CD4-positive, alpha-beta T cell (primary cell): ENCODE results near the gene PDE3A. TPM values are rescaled to one million over a fixed set of nuclear protein-coding genes. Genes with fewer than 3 reads are reported as not detected.
"Not testable (repeated sequence)": the region's sequence is repeated elsewhere in the genome, so short reads cannot be mapped to it uniquely, and the experiment has no call there.

Experiments
- ATAC-seq: fragments of 200-7000 bp; cut with Tn5 transposase; one replicate; pipeline ENCODE4 v1.10.0; 2022; ENCODE audit warnings: mild to moderate bottlenecking; ENCODE audit not compliant: poor library complexity
- CTCF ChIA-PET: fragments of 350-600 bp; sonication (Branson Sonifier 250); formaldehyde crosslinking; loops from one replicate; lab custom pipeline; 2021; ENCODE audit warnings: antibody characterized with exemption, inconsistent platforms; lab: Charles Lee
- POLR2A ChIA-PET: fragments of 350-600 bp; sonication (Branson Sonifier 250); formaldehyde crosslinking; loops from one replicate; lab custom pipeline; 2021; ENCODE audit warnings: antibody characterized with exemption, inconsistent platforms; lab: Charles Lee
- DNase-seq, 14 experiments: peaks; one replicate each; pipeline ENCODE4 v3.0.0-alpha.2; 2013 to 2020; ENCODE audit warnings: mixed read lengths in 2 of 14
- H3K27ac ChIP-seq, 2 donors: one replicate each; pipeline versions ENCODE4 v1.5.1 to v1.7.0; 2013; ENCODE audit warnings: low read length in 2 of 2, low read depth in 1 of 2, mild to moderate bottlenecking in 1 of 2
- H3K27me3 ChIP-seq, 2 experiments: 1 replicate in 1 of 2; 2 replicates in 1 of 2; pipeline versions ENCODE4 v1.6.1 to v1.7.0; 2013; ENCODE audit warnings: low read length in 2 of 2, control low read depth in 1 of 2, mild to moderate bottlenecking in 1 of 2, moderate library complexity in 1 of 2; ENCODE audit not compliant: insufficient read depth in 2 of 2, control insufficient read depth in 1 of 2
- H3K36me3 ChIP-seq: one replicate; pipeline ENCODE4 v1.6.1; 2013; ENCODE audit warnings: low read length, control low read depth; ENCODE audit not compliant: insufficient read depth
- H3K4me1 ChIP-seq: one replicate; pipeline ENCODE4 v1.6.1; 2013; ENCODE audit warnings: low read length, control low read depth; ENCODE audit not compliant: insufficient read depth
- H3K4me3 ChIP-seq: one replicate; pipeline ENCODE4 v1.5.1; 2013; ENCODE audit warnings: mild to moderate bottlenecking, low read length, moderate library complexity
- H3K9me3 ChIP-seq, 2 experiments: 1 replicate in 1 of 2; 2 replicates in 1 of 2; pipeline versions ENCODE4 v1.6.1 to v1.7.0; 2013; ENCODE audit warnings: low read length in 2 of 2, mild to moderate bottlenecking in 2 of 2, control low read depth in 1 of 2, moderate library complexity in 1 of 2; ENCODE audit not compliant: control insufficient read depth in 1 of 2, insufficient read depth in 1 of 2
- H3K27ac Mint-ChIP-seq: one replicate; pipeline ENCODE4 v1.8.0; 2020; ENCODE audit warnings: mixed read lengths
- H3K27me3 Mint-ChIP-seq: one replicate; pipeline ENCODE4 v1.8.0; 2021; ENCODE audit warnings: mixed read lengths
- H3K36me3 Mint-ChIP-seq: one replicate; pipeline ENCODE4 v1.8.0; 2021; ENCODE audit warnings: low read depth, mixed read lengths
- H3K4me1 Mint-ChIP-seq: one replicate; pipeline ENCODE4 v1.8.0; 2021; ENCODE audit warnings: low read depth, mixed read lengths
- H3K4me3 Mint-ChIP-seq: one replicate; pipeline ENCODE4 v1.8.0; 2020; ENCODE audit warnings: mild to moderate bottlenecking, mixed read lengths
- H3K9me3 Mint-ChIP-seq: one replicate; pipeline ENCODE4 v1.8.0; 2020; ENCODE audit warnings: mixed read lengths
- CTCF ChIP-seq: fragments of 200-600 bp; IDR thresholded peaks from one replicate; pipeline ENCODE4 v1.8.0; 2022; ENCODE audit warnings: antibody characterized with exemption, mild to moderate bottlenecking
- intact Hi-C, 2 experiments: fragments of 100-400 bp; cut with DNase I in 1 of 2; cut with micrococcal nuclease in 1 of 2; formaldehyde crosslinking; loops; one replicate each; pipeline versions ENCODE4 v1.15.1 to v1.9.0; 2023 to 2025; cut with DNase I, micrococcal nuclease
- total RNA-seq, 174 experiments: library from RNA in 2 of 174; stranded (reverse) in 2 of 174; gene quantifications; one replicate each; pipeline ENCODE4 v1.2.3 and lab custom pipeline; 2021 to 2026

PDE3A gene
- total RNA-seq, 2 experiments from 2014 or later, result not detected

GRCh38 chr12:20601668-20602280 lies 233.4 kb downstream of the PDE3A start:
- ATAC-seq, result no peak
- no peaks in the 10 kb centered on the region for H3K36me3 Mint-ChIP-seq
- no peak overlapping the region for H3K4me3 ChIP-seq
- no peak for TF ChIP-seq CTCF
- ChIA-PET CTCF (no interaction called here), POLR2A (no interaction called here)
- H3K36me3 ChIP-seq, result no peaks in the 10 kb centered on the region
- H3K27ac Mint-ChIP-seq, result no peak overlapping the region
- H3K9me3 ChIP-seq, result no peaks in the 10 kb centered on the region
- DNase-seq, result no peak
- intact Hi-C loops, result no loop called here
- no peaks in the 10 kb centered on the region for H3K27me3 Mint-ChIP-seq
- H3K27ac ChIP-seq, result no peak overlapping the region
- no peaks in the 10 kb centered on the region for H3K4me1 Mint-ChIP-seq
- no peak overlapping the region for H3K4me3 Mint-ChIP-seq
- no peaks in the 10 kb centered on the region for H3K9me3 Mint-ChIP-seq
- H3K27me3 ChIP-seq, result no peaks in the 10 kb centered on the region
- H3K4me1 ChIP-seq, result no peaks in the 10 kb centered on the region

DNA sequence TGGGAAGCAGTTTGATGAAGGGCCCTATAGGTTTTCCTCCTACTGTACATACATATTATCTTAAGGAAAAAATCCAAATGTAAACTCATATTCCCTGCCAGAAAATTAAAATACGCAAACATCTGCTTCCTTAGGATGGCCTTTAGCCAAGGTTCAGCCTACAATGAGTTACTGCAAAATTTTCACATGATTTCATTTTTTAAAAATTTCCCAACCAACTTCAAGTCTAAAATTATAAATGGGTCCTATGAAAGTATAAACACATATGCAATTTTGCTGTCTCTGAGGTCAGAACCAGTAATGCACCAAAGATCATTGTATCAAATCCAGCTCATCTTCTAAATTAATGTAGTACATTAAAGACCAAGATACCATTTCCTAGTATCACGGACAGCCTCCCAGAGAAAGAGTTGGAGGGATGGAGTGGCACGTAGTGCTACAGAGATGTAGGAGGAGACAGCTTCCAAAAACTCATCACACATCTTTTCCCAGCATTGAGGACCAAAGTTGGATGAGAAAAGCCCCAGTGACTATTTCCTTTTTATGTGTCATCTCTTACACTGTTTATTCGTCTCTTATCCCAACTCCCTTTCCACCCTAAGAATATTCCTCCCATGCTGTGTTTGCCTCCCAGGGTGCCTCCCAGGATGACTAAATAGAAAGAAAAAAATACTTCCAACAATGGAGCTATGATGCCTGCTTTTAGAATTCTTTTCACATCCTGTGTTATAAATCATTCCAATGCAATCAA lies 234.5 kb downstream of the PDE3A start:
- no peak overlapping the region for H3K27ac ChIP-seq
- no peak overlapping the region for H3K4me3 ChIP-seq
- H3K4me1 ChIP-seq, result no peaks in the 10 kb centered on the region
- no peaks in the 10 kb centered on the region for H3K36me3 Mint-ChIP-seq
- CTCF ChIA-PET, result no interaction called here
- no peak overlapping the region for H3K27ac Mint-ChIP-seq
- DNase-seq, result no peak
- H3K36me3 ChIP-seq, result no peaks in the 10 kb centered on the region
- H3K4me3 Mint-ChIP-seq, result no peak overlapping the region
- POLR2A ChIA-PET, result no interaction called here
- H3K4me1 Mint-ChIP-seq, result no peaks in the 10 kb centered on the region
- intact Hi-C loops, result no loop called here
- H3K9me3 ChIP-seq, result no peaks in the 10 kb centered on the region
- H3K9me3 Mint-ChIP-seq, result no peaks in the 10 kb centered on the region
- TF ChIP-seq CTCF, result no peak
- no peaks in the 10 kb centered on the region for H3K27me3 Mint-ChIP-seq
- H3K27me3 ChIP-seq, result no peaks in the 10 kb centered on the region
- ATAC-seq, result no peak

- Mint-ChIP-seq H3K27me3 (no peaks in the 10 kb centered on the region), H3K4me1 (no peaks in the 10 kb centered on the region), H3K36me3 (no peaks in the 10 kb centered on the region), H3K27ac (no peak overlapping the region), H3K9me3 (no peaks in the 10 kb centered on the region), H3K4me3 (no peak overlapping the region)
- Histone ChIP-seq H3K4me3 (no peak overlapping the region), H3K4me1 (no peaks in the 10 kb centered on the region), H3K9me3 (no peaks in the 10 kb centered on the region), H3K27me3 (no peaks in the 10 kb centered on the region), H3K27ac (no peak overlapping the region), H3K36me3 (no peaks in the 10 kb centered on the region)
- intact Hi-C loops, result no loop called here
- POLR2A ChIA-PET, result no interaction called here
- CTCF ChIA-PET, result no interaction called here
- no peak for DNase-seq
- ATAC-seq, result no peak
- no peak for TF ChIP-seq CTCF
Observed at GRCh38 chr12:20604408-20605067, 236.2 kb downstream of the PDE3A start.

DNA sequence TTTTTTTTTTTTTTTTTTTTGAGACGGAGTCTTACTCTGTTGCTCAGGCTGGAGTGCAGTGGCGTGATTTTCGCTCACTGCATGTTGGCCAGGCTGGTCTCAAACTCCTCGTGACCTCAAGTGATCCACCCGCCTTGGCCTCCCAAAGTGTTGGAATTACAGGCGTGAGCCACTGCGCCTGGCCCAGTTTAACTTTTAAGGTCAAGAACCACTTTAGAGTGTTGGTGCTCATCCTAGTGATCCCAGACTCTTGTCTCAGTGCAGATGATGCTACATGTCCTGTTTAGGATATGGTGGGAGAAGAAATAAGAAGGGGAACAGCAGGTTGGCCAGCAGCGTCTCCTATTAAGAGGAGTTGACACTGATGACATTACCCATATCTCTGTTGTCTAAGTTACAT lies 246.7 kb downstream of the PDE3A start:
- H3K4me3 ChIP-seq, H3K4me1 Mint-ChIP-seq, H3K27ac ChIP-seq, H3K9me3 Mint-ChIP-seq, intact Hi-C loops, H3K27ac Mint-ChIP-seq, H3K4me1 ChIP-seq, H3K27me3 ChIP-seq, POLR2A ChIA-PET, H3K9me3 ChIP-seq, H3K27me3 Mint-ChIP-seq, H3K36me3 ChIP-seq, H3K4me3 Mint-ChIP-seq, DNase-seq, CTCF ChIA-PET, ATAC-seq, H3K36me3 Mint-ChIP-seq: not testable (repeated sequence)
